Measurements from ENCODE around the gene PRDM12.
"Not testable (repeated sequence)": the region's sequence is repeated elsewhere in the genome, so short reads cannot be mapped to it uniquely, and the experiment has no call there.

Gene PRDM12

GRCh38 chr9:130681769-130682420, 17.5 kb downstream of the PRDM12 start:
- in situ Hi-C loops (cut with MboI; ENCODE audit: low sequenced_read_pairs) = no loop called here
- peak; percentile 19 to 49 for DNase-seq (ENCODE audit: low spot score in 2 of 2)
- Histone ChIP-seq H3K4me1 (peaks cover 9% of the 10 kb centered on the region), H3K27me3 (ENCODE audit: low read depth) (no peaks in the 10 kb centered on the region), H3K36me3 (replicated peaks) (no peaks in the 10 kb centered on the region), H3K4me3 (peak overlapping the region; percentile 44), H3K9me3 (peaks cover 5% of the 10 kb centered on the region)

DNA sequence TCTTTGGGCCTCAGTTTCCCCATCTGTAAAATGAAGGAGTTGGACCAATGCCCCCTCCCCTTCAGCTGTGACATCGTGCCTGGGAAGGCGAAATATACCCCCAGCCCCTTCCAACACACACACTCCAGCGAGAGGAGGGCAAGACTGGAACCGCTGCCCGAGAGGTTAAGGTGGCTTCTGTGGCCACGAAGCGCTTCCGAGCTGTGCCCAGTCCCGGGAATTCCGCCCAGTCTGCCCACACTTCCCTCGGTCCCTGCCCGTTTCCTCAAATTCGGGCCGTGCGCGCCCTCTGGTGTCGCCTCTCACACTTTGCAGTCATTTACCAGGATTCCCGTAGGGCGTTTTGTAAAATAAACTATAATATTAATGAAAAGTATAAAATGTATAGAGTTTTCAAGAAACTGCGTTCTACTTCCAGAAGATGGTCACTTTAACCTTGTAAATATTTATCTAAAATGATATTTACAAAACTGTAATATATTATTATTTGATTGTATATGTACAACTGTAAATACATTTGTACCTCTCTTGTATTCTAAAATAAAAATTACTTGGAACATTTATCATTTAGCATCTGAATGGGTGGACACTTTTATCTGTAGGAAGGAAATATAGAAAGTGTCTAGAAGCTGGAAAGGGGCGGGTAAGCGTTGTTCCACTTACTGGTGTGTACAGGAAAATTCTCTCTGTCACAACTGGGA, 18.2 kb downstream of the PRDM12 start:
- Histone ChIP-seq H3K27me3 (ENCODE audit: low read depth) (no peaks in the 10 kb centered on the region), H3K9me3 (peaks cover 5% of the 10 kb centered on the region), H3K4me3 (peak overlapping the region; percentile 44), H3K36me3 (replicated peaks) (no peaks in the 10 kb centered on the region), H3K4me1 (peaks cover 9% of the 10 kb centered on the region)
- DNase-seq (ENCODE audit: low spot score in 2 of 2) = peak; percentile 74 to 87
- in situ Hi-C loops (cut with MboI; ENCODE audit: low sequenced_read_pairs) = no loop called here

DNA sequence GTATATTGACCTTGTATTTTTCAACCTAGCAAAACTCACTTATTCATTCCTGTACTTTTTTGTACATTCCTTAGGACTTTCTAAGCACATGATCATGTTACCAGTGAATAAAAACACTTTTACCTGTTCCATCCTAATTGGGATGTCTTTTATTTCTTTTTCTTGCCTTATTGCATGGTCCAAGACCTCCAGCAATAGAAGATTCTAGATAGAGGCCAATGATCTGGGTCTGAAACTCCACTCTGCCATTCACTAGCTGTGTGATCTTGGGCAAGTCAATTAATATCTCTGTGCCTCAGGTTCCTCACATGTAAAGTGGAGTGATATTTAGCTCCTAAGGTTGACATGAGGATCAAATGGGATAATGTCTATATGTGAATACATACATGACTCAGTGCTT, 20.7 kb downstream of the PRDM12 start:
- no peak for DNase-seq (ENCODE audit: low spot score in 2 of 2)
- in situ Hi-C loops (cut with MboI; ENCODE audit: low sequenced_read_pairs) = loop anchor here (5.0 kb wide), 1 partner anchor 233 kb away; no protein-coding TSS in a partner anchor

DNA sequence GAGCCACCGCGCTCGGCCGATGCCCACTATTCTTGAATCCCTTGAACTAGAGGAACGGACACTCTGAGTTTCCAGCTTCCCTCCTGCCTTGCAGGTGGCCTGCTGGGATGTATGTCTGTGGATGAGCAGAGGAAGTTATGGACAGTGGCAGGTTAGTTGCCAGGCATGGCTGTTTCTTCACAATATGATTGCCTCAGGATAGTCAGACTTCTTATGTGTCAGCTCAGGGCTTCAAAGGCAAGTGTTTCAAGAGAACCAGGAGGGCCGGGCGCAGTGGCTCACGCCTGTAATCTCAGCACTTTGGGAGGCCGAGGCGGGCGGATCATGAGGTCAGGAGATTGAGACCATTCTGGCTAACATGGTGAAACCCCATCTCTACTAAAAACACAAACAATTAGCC, 21.6 kb downstream of the PRDM12 start:
- in situ Hi-C loops (cut with MboI; ENCODE audit: low sequenced_read_pairs) = loop anchor here (5.0 kb wide), 1 partner anchor 234 kb away; no protein-coding TSS in a partner anchor

More for the DNA sequence above, 20.7 kb downstream of the PRDM12 start:
- no peaks in the 10 kb centered on the region for H3K27me3 ChIP-seq (ENCODE audit: low read depth)
- peaks cover 14% of the 10 kb centered on the region for H3K4me1 ChIP-seq
- H3K36me3 ChIP-seq (replicated peaks) = no peaks in the 10 kb centered on the region
- no peak overlapping the region for H3K4me3 ChIP-seq
- H3K9me3 ChIP-seq = peaks cover 5% of the 10 kb centered on the region

DNA sequence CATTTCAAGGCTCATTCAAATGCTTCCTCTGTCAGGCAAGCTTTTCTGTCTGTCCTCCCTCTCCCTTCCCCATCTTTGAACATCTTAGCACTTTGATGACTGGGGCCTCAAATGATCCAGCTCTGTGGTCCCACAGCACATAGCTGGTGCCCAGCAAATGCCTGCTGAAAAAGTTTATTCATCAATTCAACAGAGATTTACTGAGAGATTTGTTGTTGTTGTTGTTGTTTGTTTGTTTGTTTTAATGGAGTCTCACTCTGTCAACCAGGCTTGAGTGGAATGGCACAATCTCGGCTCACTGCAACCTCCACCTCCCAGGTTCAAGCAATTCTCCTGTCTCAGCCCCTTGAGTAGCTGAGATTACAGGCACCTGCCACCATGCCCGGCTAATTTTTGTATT, 23.2 kb downstream of the PRDM12 start:
- peaks cover 8% of the 10 kb centered on the region for H3K4me1 ChIP-seq
- no peak overlapping the region for H3K4me3 ChIP-seq
- no peak for DNase-seq (ENCODE audit: low spot score in 2 of 2)
- peaks cover 5% of the 10 kb centered on the region for H3K9me3 ChIP-seq
- no peaks in the 10 kb centered on the region for H3K36me3 ChIP-seq (replicated peaks)
- no peaks in the 10 kb centered on the region for H3K27me3 ChIP-seq (ENCODE audit: low read depth)
- in situ Hi-C loops (cut with MboI; ENCODE audit: low sequenced_read_pairs) = loop anchor here (5.0 kb wide), 1 partner anchor 235 kb away; no protein-coding TSS in a partner anchor

More for the DNA sequence above, 21.6 kb downstream of the PRDM12 start:
- H3K4me3 ChIP-seq; H3K36me3 ChIP-seq (replicated peaks); H3K27me3 ChIP-seq (ENCODE audit: low read depth); DNase-seq (ENCODE audit: low spot score in 2 of 2); H3K9me3 ChIP-seq: not testable (repeated sequence)
- peaks cover 13% of the 10 kb centered on the region for H3K4me1 ChIP-seq

DNA sequence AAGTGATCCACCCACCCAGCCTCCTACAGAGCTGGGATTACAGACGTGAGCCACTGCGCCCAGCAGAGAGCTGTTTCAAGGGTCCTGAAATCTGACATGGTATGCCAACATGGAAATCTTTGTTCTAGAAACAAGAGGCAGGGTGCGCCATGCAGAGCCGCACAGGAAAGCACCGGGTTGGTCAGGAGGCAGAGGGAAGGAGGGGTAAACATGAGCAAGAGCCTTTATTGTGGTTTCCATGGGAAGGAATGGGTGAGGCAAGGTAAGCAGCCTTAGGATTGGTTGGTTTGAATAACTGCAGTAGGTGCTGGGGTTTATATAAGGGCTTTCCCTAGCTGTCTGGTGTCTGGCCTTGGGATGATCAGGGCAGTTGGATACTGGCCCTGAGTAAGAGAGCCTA, 23.7 kb downstream of the PRDM12 start:
- peaks cover 5% of the 10 kb centered on the region for H3K9me3 ChIP-seq
- no peak for DNase-seq (ENCODE audit: low spot score in 2 of 2)
- H3K27me3 ChIP-seq (ENCODE audit: low read depth) = no peaks in the 10 kb centered on the region
- no peak overlapping the region for H3K4me3 ChIP-seq
- no peaks in the 10 kb centered on the region for H3K36me3 ChIP-seq (replicated peaks)
- H3K4me1 ChIP-seq = peaks cover 9% of the 10 kb centered on the region
- in situ Hi-C loops (cut with MboI; ENCODE audit: low sequenced_read_pairs) = loop anchor here (5.0 kb wide), 1 partner anchor 236 kb away; no protein-coding TSS in a partner anchor

- H3K4me3 ChIP-seq = 0 out of 2 replicates have a peak overlapping the region, but pooled peaks have one; percentile 5
- no peak for DNase-seq (ENCODE audit: low spot score in 2 of 2)
- in situ Hi-C loops (cut with MboI; ENCODE audit: low sequenced_read_pairs) = loop anchor here (5.0 kb wide), 1 partner anchor 237 kb away; no protein-coding TSS in a partner anchor
Observed at GRCh38 chr9:130689572-130689936, 25.2 kb downstream of the PRDM12 start.

GRCh38 chr9:130689937-130690700, 25.7 kb downstream of the PRDM12 start:
- no peaks in the 10 kb centered on the region for H3K27me3 ChIP-seq (ENCODE audit: low read depth)
- DNase-seq (ENCODE audit: low spot score in 2 of 2) = peak; percentile 71 to 81
- H3K9me3 ChIP-seq = peaks cover 2% of the 10 kb centered on the region
- peaks cover 3% of the 10 kb centered on the region for H3K36me3 ChIP-seq (replicated peaks)
- H3K4me1 ChIP-seq = peaks cover 13% of the 10 kb centered on the region
- in situ Hi-C loops (cut with MboI; ENCODE audit: low sequenced_read_pairs) = loop anchor here (5.0 kb wide), 1 partner anchor 238 kb away; no protein-coding TSS in a partner anchor
- peak overlapping the region; percentile 5; the same call in 1 of the 2 replicates for H3K4me3 ChIP-seq

More at GRCh38 chr9:130689572-130689936, 25.2 kb downstream of the PRDM12 start:
- Histone ChIP-seq H3K36me3 (replicated peaks) (no peaks in the 10 kb centered on the region), H3K4me1 (peaks cover 11% of the 10 kb centered on the region), H3K27me3 (ENCODE audit: low read depth) (no peaks in the 10 kb centered on the region), H3K9me3 (peaks cover 5% of the 10 kb centered on the region)

GRCh38 chr9:130692321-130692720, 27.9 kb downstream of the PRDM12 start:
- Histone ChIP-seq H3K27me3 (ENCODE audit: low read depth) (no peaks in the 10 kb centered on the region), H3K4me3 (no peak overlapping the region), H3K4me1 (peaks cover 20% of the 10 kb centered on the region), H3K9me3 (no peaks in the 10 kb centered on the region), H3K36me3 (replicated peaks) (peaks cover 22% of the 10 kb centered on the region)
- DNase-seq (ENCODE audit: low spot score in 2 of 2) = no peak
- in situ Hi-C loops (cut with MboI; ENCODE audit: low sequenced_read_pairs) = no loop called here

GRCh38 chr9:130693101-130693425, 28.7 kb downstream of the PRDM12 start:
- no peak for DNase-seq (ENCODE audit: low spot score in 2 of 2)
- peak overlapping the region; percentile 71 for H3K4me3 ChIP-seq
- peaks cover 29% of the 10 kb centered on the region for H3K36me3 ChIP-seq (replicated peaks)
- in situ Hi-C loops (cut with MboI; ENCODE audit: low sequenced_read_pairs) = no loop called here
- peaks cover 20% of the 10 kb centered on the region for H3K4me1 ChIP-seq
- H3K9me3 ChIP-seq = no peaks in the 10 kb centered on the region
- no peaks in the 10 kb centered on the region for H3K27me3 ChIP-seq (ENCODE audit: low read depth)

- H3K9me3 ChIP-seq = no peaks in the 10 kb centered on the region
- in situ Hi-C loops (cut with MboI; ENCODE audit: low sequenced_read_pairs) = no loop called here
- peaks cover 20% of the 10 kb centered on the region for H3K4me1 ChIP-seq
- no peaks in the 10 kb centered on the region for H3K27me3 ChIP-seq (ENCODE audit: low read depth)
- peak; percentile 97 to 99 for DNase-seq (ENCODE audit: low spot score in 2 of 2)
- peaks cover 35% of the 10 kb centered on the region for H3K36me3 ChIP-seq (replicated peaks)
- H3K4me3 ChIP-seq = peak within 1 kb of the TSS; percentile 71
Observed at GRCh38 chr9:130693426-130694191, 29.2 kb downstream of the PRDM12 start, which contains the start of gene EXOSC2. TSS of gene EXOSC2 (plus strand) at chr9:130693780. CDS start at chr9:130693792, 12 bp downstream.

- Histone ChIP-seq H3K4me3 (peak overlapping the region; percentile 71), H3K4me1 (peaks cover 20% of the 10 kb centered on the region), H3K9me3 (no peaks in the 10 kb centered on the region), H3K36me3 (replicated peaks) (peaks cover 41% of the 10 kb centered on the region), H3K27me3 (ENCODE audit: low read depth) (no peaks in the 10 kb centered on the region)
- in situ Hi-C loops (cut with MboI; ENCODE audit: low sequenced_read_pairs) = no loop called here
- DNase-seq (ENCODE audit: low spot score in 2 of 2) = no peak
Observed at GRCh38 chr9:130694205-130694604, 29.8 kb downstream of the PRDM12 start.

GRCh38 chr9:130696139-130696650, 31.8 kb downstream of the PRDM12 start:
- Histone ChIP-seq H3K36me3 (replicated peaks) (peaks cover 59% of the 10 kb centered on the region), H3K4me3 (no peak overlapping the region), H3K4me1 (peaks cover 12% of the 10 kb centered on the region), H3K27me3 (ENCODE audit: low read depth) (no peaks in the 10 kb centered on the region), H3K9me3 (no peaks in the 10 kb centered on the region)
- DNase-seq (ENCODE audit: low spot score in 2 of 2) = no peak
- in situ Hi-C loops (cut with MboI; ENCODE audit: low sequenced_read_pairs) = no loop called here

Measured in HAP-1 (cell line).